GM18909 (cell line): ENCODE results near the gene LRRC25.
"Not testable (repeated sequence)": the region's sequence is repeated elsewhere in the genome, so short reads cannot be mapped to it uniquely, and the experiment has no call there.

Experiments used
- ATAC-seq: cut with Tn5 transposase; IDR thresholded peaks from one replicate; pipeline ENCODE4 v1.9.1; 2021; ENCODE audit warnings: mild to moderate bottlenecking; ENCODE audit not compliant: unreplicated experiment, poor library complexity

Gene LRRC25

GRCh38 chr19:18385675-18386542 lies 11.5 kb downstream of the LRRC25 start, which contains the start of gene GDF15:
Gene GDF15 (plus strand): TSS chr19:18386158. CDS start chr19:18386190, 32 bp downstream.
- no peak for ATAC-seq

- no peak for ATAC-seq
Measured at GRCh38 chr19:18385359-18385674, 12.1 kb downstream of the LRRC25 start.

GRCh38 chr19:18384775-18385174 lies 12.6 kb downstream of the LRRC25 start:
- ATAC-seq = no peak

GRCh38 chr19:18383622-18384021 lies 13.8 kb downstream of the LRRC25 start:
- ATAC-seq = not testable (repeated sequence)

GRCh38 chr19:18380843-18381242 lies 16.6 kb downstream of the LRRC25 start:
- ATAC-seq = no peak

- ATAC-seq = no peak
Measured at GRCh38 chr19:18379803-18380747, 17.3 kb downstream of the LRRC25 start.

- no peak for ATAC-seq
Measured at GRCh38 chr19:18377026-18377425, 20.4 kb downstream of the LRRC25 start.

GRCh38 chr19:18373892-18374629 lies 23.4 kb downstream of the LRRC25 start:
- peak; percentile 81 for ATAC-seq

- ATAC-seq = no peak
Measured at GRCh38 chr19:18373407-18373891, 24.0 kb downstream of the LRRC25 start.

GRCh38 chr19:18368504-18369222 lies 28.8 kb downstream of the LRRC25 start:
- no peak for ATAC-seq

GRCh38 chr19:18366021-18366435 lies 31.4 kb downstream of the LRRC25 start:
- no peak for ATAC-seq

GRCh38 chr19:18364826-18365528 lies 32.4 kb downstream of the LRRC25 start:
- no peak for ATAC-seq

- not testable (repeated sequence) for ATAC-seq
Measured at GRCh38 chr19:18364277-18364825, 33.1 kb downstream of the LRRC25 start.

- no peak for ATAC-seq
Measured at GRCh38 chr19:18363787-18364186, 33.6 kb downstream of the LRRC25 start.

GRCh38 chr19:18362934-18363542 lies 34.4 kb downstream of the LRRC25 start:
- ATAC-seq = no peak

GRCh38 chr19:18361646-18362045 lies 35.8 kb downstream of the LRRC25 start:
- no peak for ATAC-seq

GRCh38 chr19:18357041-18357440 lies 40.4 kb downstream of the LRRC25 start:
- no peak for ATAC-seq

- ATAC-seq = not testable (repeated sequence)
Measured at GRCh38 chr19:18354743-18355142, 42.7 kb downstream of the LRRC25 start.
